Kidney epithelial cell (primary cell): Measurements from ENCODE around the gene RNF208. TPM values are rescaled to one million over a fixed set of nuclear protein-coding genes. Genes with fewer than 3 reads are reported as not detected.

Experiments
- DNase-seq: peaks from one replicate; pipeline ENCODE4 v3.0.0-alpha.2; 2010; ENCODE audit warnings: low read depth
- H3K27me3 ChIP-seq: 2 replicates; pipeline ENCODE4 v1.6.0; 2011; ENCODE audit warnings: low read length; ENCODE audit not compliant: control insufficient read depth, insufficient read depth
- H3K36me3 ChIP-seq: 2 replicates; pipeline ENCODE4 v1.5.1; 2011; ENCODE audit warnings: low read length; ENCODE audit not compliant: control insufficient read depth, insufficient read depth
- H3K4me3 ChIP-seq: 2 replicates; pipeline ENCODE4 v1.5.1; 2011; ENCODE audit warnings: low read depth, mild to moderate bottlenecking, control low read depth, low read length
- CTCF ChIP-seq: IDR thresholded peaks from 2 replicates; pipeline ENCODE4 v1.5.1; 2011; ENCODE audit warnings: mild to moderate bottlenecking, moderate library complexity, low read length, control low read depth, inconsistent platforms; ENCODE audit not compliant: insufficient read depth, poor library complexity, severe bottlenecking
- total RNA-seq: library from RNA; depleted of rRNA; stranded (reverse); fragments of >200 nt; gene quantifications from 2 replicates; pipeline ENCODE4 v1.2.3, GENCODE V29; 2015

Gene RNF208
- total RNA-seq, 1 donor from 2014 or later: 4.2 TPM

- TF ChIP-seq CTCF: no peak
- Histone ChIP-seq H3K4me3 (no peak overlapping the region), H3K27me3 (peaks cover 24% of the 10 kb centered on the region), H3K36me3 (no peaks in the 10 kb centered on the region)
- DNase-seq: no peak
These were observed 43.7 kb downstream of the RNF208 start for GRCh38 chr9:137178201-137178938.

DNA sequence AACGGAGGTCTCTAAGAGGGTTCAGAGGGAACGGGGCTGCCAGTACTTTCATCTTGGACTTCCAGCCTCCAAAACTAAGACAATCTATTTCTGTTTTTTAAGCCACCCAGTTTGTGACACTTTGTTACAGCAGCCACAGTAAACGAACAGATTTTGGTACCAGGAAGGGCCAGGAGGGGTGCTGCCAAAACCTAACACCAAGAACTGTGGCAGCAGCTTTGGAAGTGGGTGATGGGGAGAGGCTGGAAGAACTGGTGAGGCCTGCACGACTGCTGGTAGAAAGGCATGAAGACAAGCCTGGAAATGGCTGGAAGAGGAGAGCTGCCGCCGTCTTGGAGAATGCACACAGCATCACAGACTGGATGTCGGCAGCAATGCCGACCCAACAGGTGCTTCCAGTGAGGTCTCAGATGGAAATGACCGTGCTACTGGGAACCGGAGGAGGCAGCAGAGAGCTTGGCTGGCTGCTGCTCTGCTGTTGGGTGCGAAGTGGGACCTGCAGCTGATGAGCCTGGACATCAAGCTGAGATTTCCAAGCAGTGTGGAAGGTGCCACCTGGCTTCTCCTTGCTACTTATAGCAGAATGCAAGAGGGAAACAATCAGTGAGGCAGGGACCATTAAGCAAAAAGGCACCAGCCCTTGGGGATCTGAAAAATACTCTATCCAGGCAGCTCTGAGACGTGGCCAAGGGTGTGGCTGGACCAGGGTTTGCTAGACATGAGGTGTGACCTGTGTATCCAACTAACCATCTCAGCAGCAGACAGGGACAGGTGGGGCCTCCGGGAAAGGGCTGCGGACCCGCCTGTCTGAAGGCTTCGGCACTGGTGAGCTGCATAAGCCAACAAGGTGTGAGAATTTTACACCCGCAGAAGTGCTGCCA lies 45.5 kb downstream of the RNF208 start:
- H3K27me3 ChIP-seq: peaks cover 37% of the 10 kb centered on the region
- TF ChIP-seq CTCF: peak; percentile 74
- DNase-seq: no peak
- no peaks in the 10 kb centered on the region for H3K36me3 ChIP-seq
- H3K4me3 ChIP-seq: no peak overlapping the region

DNA sequence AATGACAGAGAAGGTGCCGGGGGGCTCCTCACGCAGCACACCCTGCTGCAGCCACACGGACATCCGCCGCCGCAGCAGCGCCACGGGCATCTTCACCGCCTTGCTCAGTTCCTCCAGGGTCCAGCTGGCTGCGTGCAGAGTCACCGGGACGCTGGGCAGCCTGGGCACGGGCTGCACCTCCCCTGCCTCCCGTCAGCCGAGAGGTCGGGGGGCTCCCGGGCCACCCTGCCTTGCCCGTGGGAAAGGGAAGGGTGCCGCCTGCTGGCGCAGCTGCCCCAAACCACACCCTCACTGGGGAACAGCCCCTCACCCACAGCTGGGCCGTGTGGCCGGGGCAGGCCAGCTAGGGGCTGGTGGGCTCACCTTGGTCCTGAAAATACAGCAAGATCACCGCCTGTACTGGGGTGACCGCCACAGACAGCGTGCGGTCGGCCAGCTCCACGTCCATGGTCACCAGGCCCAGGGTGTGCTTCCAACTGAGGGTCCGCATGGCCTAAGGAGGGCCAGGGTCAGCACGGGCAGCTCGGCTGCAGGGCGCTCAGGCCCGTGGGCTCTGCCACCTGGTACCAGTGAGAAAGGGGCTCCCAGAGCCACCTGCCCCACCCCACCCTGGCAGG lies 46.6 kb downstream of the RNF208 start:
- Histone ChIP-seq H3K36me3 (no peaks in the 10 kb centered on the region), H3K27me3 (peaks cover 48% of the 10 kb centered on the region), H3K4me3 (no peak overlapping the region)
- DNase-seq: no peak
- TF ChIP-seq CTCF: peak; percentile 37

GRCh38 chr9:137174722-137175293 lies 47.2 kb downstream of the RNF208 start:
- no peak for DNase-seq
- Histone ChIP-seq H3K27me3 (peaks cover 55% of the 10 kb centered on the region), H3K4me3 (no peak overlapping the region), H3K36me3 (no peaks in the 10 kb centered on the region)
- TF ChIP-seq CTCF: no peak

GRCh38 chr9:137173796-137174664 lies 48.0 kb downstream of the RNF208 start:
- H3K36me3 ChIP-seq: no peaks in the 10 kb centered on the region
- no peak for TF ChIP-seq CTCF
- no peak for DNase-seq
- peaks cover 62% of the 10 kb centered on the region for H3K27me3 ChIP-seq
- H3K4me3 ChIP-seq: no peak overlapping the region
